GM06990 (cell line): ENCODE results near the gene THSD4.

Experiments
- DNase-seq: peaks from one replicate; pipeline ENCODE4 v3.0.0-alpha.2; 2011; ENCODE audit not compliant: insufficient read length; ENCODE audit errors: extremely low read depth
- H3K27me3 ChIP-seq: replicated peaks from 2 replicates; pipeline ENCODE4 v1.6.0; 2011; ENCODE audit warnings: low read length; ENCODE audit not compliant: control insufficient read depth, insufficient read depth
- H3K36me3 ChIP-seq: 2 replicates; pipeline ENCODE4 v1.5.1; 2011; ENCODE audit warnings: low read length; ENCODE audit not compliant: control insufficient read depth, insufficient read depth
- H3K4me3 ChIP-seq: replicated peaks from 2 replicates; pipeline ENCODE4 v1.5.1; 2011; ENCODE audit warnings: low read depth, mild to moderate bottlenecking, control low read depth, low read length
- CTCF ChIP-seq: IDR thresholded peaks from 2 replicates; pipeline ENCODE4 v1.5.1; 2011; ENCODE audit warnings: low read length, control low read depth, mild to moderate bottlenecking, inconsistent platforms; ENCODE audit not compliant: insufficient read depth, poor library complexity, severe bottlenecking

Gene THSD4

GRCh38 chr15:71238926-71239325 is 123.7 kb downstream of the THSD4 start:
- DNase-seq, result no peak
- H3K4me3 ChIP-seq, result no peak overlapping the region
- peaks cover 3% of the 10 kb centered on the region for H3K27me3 ChIP-seq
- no peak for TF ChIP-seq CTCF
- H3K36me3 ChIP-seq, result no peaks in the 10 kb centered on the region

GRCh38 chr15:71239592-71240364 is 124.5 kb downstream of the THSD4 start:
- no peak for DNase-seq
- Histone ChIP-seq H3K27me3 (peaks cover 3% of the 10 kb centered on the region), H3K4me3 (no peak overlapping the region), H3K36me3 (no peaks in the 10 kb centered on the region)
- no peak for TF ChIP-seq CTCF

- no peak for TF ChIP-seq CTCF
- Histone ChIP-seq H3K27me3 (peaks cover 3% of the 10 kb centered on the region), H3K4me3 (no peak overlapping the region), H3K36me3 (no peaks in the 10 kb centered on the region)
- no peak for DNase-seq
Observed at GRCh38 chr15:71242292-71242691, 127.0 kb downstream of the THSD4 start.

GRCh38 chr15:71244250-71244649 is 129.0 kb downstream of the THSD4 start:
- no peak for TF ChIP-seq CTCF
- Histone ChIP-seq H3K4me3 (no peak overlapping the region), H3K27me3 (no peaks in the 10 kb centered on the region; the same call in 1 of the 2 replicates), H3K36me3 (no peaks in the 10 kb centered on the region)
- no peak for DNase-seq

- no peak for DNase-seq
- H3K4me3 ChIP-seq, result no peak overlapping the region
- no peaks in the 10 kb centered on the region for H3K36me3 ChIP-seq
- no peaks in the 10 kb centered on the region; the same call in 1 of the 2 replicates for H3K27me3 ChIP-seq
- TF ChIP-seq CTCF, result no peak
Observed at GRCh38 chr15:71245588-71245987, 130.3 kb downstream of the THSD4 start.
